HepG2 (cell line): ENCODE measurements around the gene MPPE1. TPM values are rescaled to one million over a fixed set of nuclear protein-coding genes. Genes with fewer than 3 reads are reported as not detected.

Experiments
- AGO1 ChIP-seq: fragments of 200-400 bp; formaldehyde crosslinking; IDR thresholded peaks from 2 replicates; pipeline ENCODE4 v1.6.1; 2017; ENCODE audit warnings: mild to moderate bottlenecking, low read depth, low read length, moderate library complexity; ENCODE audit not compliant: poor library complexity, severe bottlenecking
- BCL6 ChIP-seq: IDR thresholded peaks from 2 replicates; pipeline ENCODE4 v1.6.1; 2016; ENCODE audit warnings: missing genetic modification reagents, missing compliant biosample characterization
- BORCS8-MEF2B ChIP-seq: sonication (generic); formaldehyde crosslinking; IDR thresholded peaks from 2 replicates; pipeline ENCODE4 v1.8.0; 2022; ENCODE audit warnings: mild to moderate bottlenecking, missing genetic modification reagents
- CENPX ChIP-seq: sonication (generic); formaldehyde crosslinking; IDR thresholded peaks from 2 replicates; pipeline ENCODE4 v1.9.0; 2021; ENCODE audit warnings: mild to moderate bottlenecking, missing genetic modification reagents, moderate library complexity
- CREB1 ChIP-seq, 2 experiments: fragments of 450-650 bp in 1 of 2; IDR thresholded peaks; 2 replicates each; pipeline ENCODE4 v1.6.1; 2016 to 2017; ENCODE audit warnings: control low read depth in 1 of 2, mild to moderate bottlenecking in 1 of 2, missing compliant biosample characterization in 1 of 2, missing genetic modification characterization in 1 of 2
- ELF3 ChIP-seq: IDR thresholded peaks from 2 replicates; pipeline ENCODE4 v1.6.1; 2016; ENCODE audit warnings: missing genetic modification reagents, missing compliant biosample characterization
- MTA1 ChIP-seq: sonication (generic); formaldehyde crosslinking; IDR thresholded peaks from 2 replicates; pipeline ENCODE4 v1.4.0; 2020; ENCODE audit warnings: missing genetic modification reagents, mild to moderate bottlenecking, borderline replicate concordance
- MYNN ChIP-seq: sonication (generic); formaldehyde crosslinking; IDR thresholded peaks from 2 replicates; pipeline ENCODE4 v1.4.0; 2020; ENCODE audit warnings: mild to moderate bottlenecking, low read depth, missing genetic modification reagents
- NFATC3 ChIP-seq: sonication (generic); formaldehyde crosslinking; IDR thresholded peaks from 2 replicates; pipeline ENCODE4 v1.5.1; 2020; ENCODE audit warnings: mild to moderate bottlenecking, missing genetic modification reagents
- POLR2AphosphoS5 ChIP-seq: IDR thresholded peaks from 2 replicates; pipeline ENCODE4 v1.6.1; 2012; ENCODE audit warnings: low read depth, low read length
- SP2 ChIP-seq: sonication (generic); formaldehyde crosslinking; IDR thresholded peaks from 2 replicates; pipeline ENCODE4 v1.5.1; 2020; ENCODE audit warnings: mild to moderate bottlenecking, missing genetic modification reagents
- ZBTB10 ChIP-seq: sonication (generic); formaldehyde crosslinking; IDR thresholded peaks from 2 replicates; pipeline ENCODE4 v1.4.0; 2020; ENCODE audit warnings: missing genetic modification reagents, borderline replicate concordance
- ZNF468 ChIP-seq: sonication (generic); formaldehyde crosslinking; IDR thresholded peaks from 2 replicates; pipeline ENCODE4 v1.8.0; 2022; ENCODE audit warnings: mild to moderate bottlenecking, moderate library complexity, missing genetic modification reagents
- ZNF564 ChIP-seq: sonication (generic); formaldehyde crosslinking; IDR thresholded peaks from 2 replicates; pipeline ENCODE4 v1.8.1; 2023; ENCODE audit warnings: mild to moderate bottlenecking, missing genetic modification reagents
- ZNF652 ChIP-seq: IDR thresholded peaks from 2 replicates; pipeline ENCODE4 v1.6.1; 2016; ENCODE audit warnings: low read depth, borderline replicate concordance
- ZNF724P ChIP-seq: sonication (generic); formaldehyde crosslinking; IDR thresholded peaks from 2 replicates; pipeline ENCODE4 v1.8.0; 2022; ENCODE audit warnings: missing genetic modification reagents, borderline replicate concordance
- ZNF879 ChIP-seq: sonication (generic); formaldehyde crosslinking; IDR thresholded peaks from 2 replicates; pipeline ENCODE4 v1.8.1; 2023; ENCODE audit warnings: missing genetic modification reagents
- ZSCAN5A ChIP-seq: sonication (generic); formaldehyde crosslinking; IDR thresholded peaks from 2 replicates; pipeline ENCODE4 v1.8.0; 2022; ENCODE audit warnings: mild to moderate bottlenecking, missing genetic modification reagents, borderline replicate concordance
- polyA plus RNA-seq, 8 experiments: library from polyadenylated mRNA; depleted of rRNA in 3 of 8; stranded (reverse) in 7 of 8; unstranded in 1 of 8; fragments of >200 nt; fragmentation: Illumina TruSeq in 4 of 8; extraction: Trizol in 4 of 8; gene quantifications; 2 replicates each; pipeline versions ENCODE4 v1.2.1 to v1.2.3, GENCODE V29; 2011 to 2016; ENCODE audit warnings: low read depth in 4 of 8, missing spikeins in 1 of 8, mixed read lengths in 1 of 8; ENCODE audit not compliant: insufficient read depth in 1 of 8
- total RNA-seq, 5 experiments: library from RNA; depleted of rRNA; stranded (reverse); fragments of >200 nt; fragmentation: Illumina TruSeq; extraction: Trizol; gene quantifications; 2 replicates each; pipeline ENCODE4 v1.2.3, GENCODE V29; 2016; ENCODE audit warnings: low read depth in 1 of 5
- TF ChIP-seq, protein P1 (sequence below): fragments of 450-650 bp; IDR thresholded peaks from 2 replicates; pipeline ENCODE4 v1.6.1; 2016
- TF ChIP-seq, protein P2 (sequence below): sonication (generic); formaldehyde crosslinking; conservative IDR thresholded peaks from 2 replicates; pipeline ENCODE4 v1.5.0; 2020; ENCODE audit warnings: missing genetic modification reagents

Gene MPPE1
- total and polyA plus RNA-seq, 2 of the 13 experiments (the other 11 are each of a cell fraction or from before 2014, with no cell fraction given), result 9.6 to 11.9 TPM

DNA sequence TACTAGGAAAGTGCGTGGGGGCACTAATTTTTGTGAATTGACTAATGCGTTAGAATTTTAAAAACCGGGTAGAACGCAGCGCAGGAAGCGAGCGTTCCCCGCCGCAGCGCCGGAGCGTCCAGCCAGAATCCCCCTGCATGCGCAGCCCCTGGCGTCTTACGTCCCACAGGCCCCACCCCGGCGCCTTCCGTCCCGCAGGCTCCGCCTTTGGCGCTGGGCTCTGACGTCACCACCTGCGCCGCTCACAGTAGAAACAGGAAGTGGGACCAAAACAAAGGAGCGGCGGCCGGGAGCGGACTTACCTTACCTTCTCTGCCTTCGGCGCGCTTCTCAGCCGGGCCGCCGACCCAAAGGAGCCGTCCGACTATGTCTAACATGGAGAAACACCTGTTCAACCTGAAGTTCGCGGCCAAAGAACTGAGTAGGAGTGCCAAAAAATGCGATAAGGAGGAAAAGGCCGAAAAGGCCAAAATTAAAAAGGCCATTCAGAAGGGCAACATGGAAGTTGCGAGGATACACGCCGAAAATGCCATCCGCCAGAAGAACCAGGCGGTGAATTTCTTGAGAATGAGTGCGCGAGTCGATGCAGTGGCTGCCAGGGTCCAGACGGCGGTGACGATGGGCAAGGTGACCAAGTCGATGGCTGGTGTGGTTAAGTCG, 56.8 kb downstream of the MPPE1 start, which contains the start of gene CHMP1B (continued):
- TF ChIP-seq ZBTB10 (CRISPR knock-in tag) (no peak), BCL6 (CRISPR knock-in tag) (peak; percentile 41; the same call in 1 of the 2 replicates), ZNF879 (CRISPR knock-in tag) (no peak), AGO1 (peak; percentile 60), MYNN (CRISPR knock-in tag) (no peak), ZNF468 (CRISPR knock-in tag) (no peak), NFATC3 (no peak; the same call in 1 of the 2 replicates), CREB1 (IDR thresholded peaks at IDR 0.05) (peak; percentile 99), CREB1 (CRISPR knock-in tag; IDR thresholded peaks at IDR 0.05) (peak; percentile 99), ZNF564 (CRISPR knock-in tag) (0 out of 2 replicates have a peak, but pooled peaks have one; percentile 33), SP2 (CRISPR knock-in tag) (peak; percentile 59), ZNF652 (CRISPR knock-in tag) (peak; percentile 19; the same call in 1 of the 2 replicates), ELF3 (CRISPR knock-in tag) (peak; percentile 93), POLR2AphosphoS5 (peak; percentile 98), ZSCAN5A (CRISPR knock-in tag) (peak; percentile 17; the same call in 1 of the 2 replicates), CENPX (no peak), MTA1 (CRISPR knock-in tag) (no peak), ZNF724P (CRISPR knock-in tag) (no peak), BORCS8-MEF2B (CRISPR knock-in tag) (no peak)
- TF ChIP-seq, protein P1, sequence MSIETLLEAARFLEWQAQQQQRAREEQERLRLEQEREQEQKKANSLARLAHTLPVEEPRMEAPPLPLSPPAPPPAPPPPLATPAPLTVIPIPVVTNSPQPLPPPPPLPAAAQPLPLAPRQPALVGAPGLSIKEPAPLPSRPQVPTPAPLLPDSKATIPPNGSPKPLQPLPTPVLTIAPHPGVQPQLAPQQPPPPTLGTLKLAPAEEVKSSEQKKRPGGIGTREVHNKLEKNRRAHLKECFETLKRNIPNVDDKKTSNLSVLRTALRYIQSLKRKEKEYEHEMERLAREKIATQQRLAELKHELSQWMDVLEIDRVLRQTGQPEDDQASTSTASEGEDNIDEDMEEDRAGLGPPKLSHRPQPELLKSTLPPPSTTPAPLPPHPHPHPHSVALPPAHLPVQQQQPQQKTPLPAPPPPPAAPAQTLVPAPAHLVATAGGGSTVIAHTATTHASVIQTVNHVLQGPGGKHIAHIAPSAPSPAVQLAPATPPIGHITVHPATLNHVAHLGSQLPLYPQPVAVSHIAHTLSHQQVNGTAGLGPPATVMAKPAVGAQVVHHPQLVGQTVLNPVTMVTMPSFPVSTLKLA, result 0 out of 2 replicates have a peak, but pooled peaks have one; percentile 36
- TF ChIP-seq, protein P2, sequence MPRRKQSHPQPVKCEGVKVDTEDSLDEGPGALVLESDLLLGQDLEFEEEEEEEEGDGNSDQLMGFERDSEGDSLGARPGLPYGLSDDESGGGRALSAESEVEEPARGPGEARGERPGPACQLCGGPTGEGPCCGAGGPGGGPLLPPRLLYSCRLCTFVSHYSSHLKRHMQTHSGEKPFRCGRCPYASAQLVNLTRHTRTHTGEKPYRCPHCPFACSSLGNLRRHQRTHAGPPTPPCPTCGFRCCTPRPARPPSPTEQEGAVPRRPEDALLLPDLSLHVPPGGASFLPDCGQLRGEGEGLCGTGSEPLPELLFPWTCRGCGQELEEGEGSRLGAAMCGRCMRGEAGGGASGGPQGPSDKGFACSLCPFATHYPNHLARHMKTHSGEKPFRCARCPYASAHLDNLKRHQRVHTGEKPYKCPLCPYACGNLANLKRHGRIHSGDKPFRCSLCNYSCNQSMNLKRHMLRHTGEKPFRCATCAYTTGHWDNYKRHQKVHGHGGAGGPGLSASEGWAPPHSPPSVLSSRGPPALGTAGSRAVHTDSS, result 0 out of 2 replicates have a peak, but pooled peaks have one; percentile 63
